HCT116 (cell line): Measurements from ENCODE around the gene SAMMSON. TPM values are rescaled to one million over a fixed set of nuclear protein-coding genes. Genes with fewer than 3 reads are reported as not detected.

Source experiments
- ATAC-seq: fragments of 200-7000 bp; cut with Tn5 transposase; 2 replicates; pipeline ENCODE4 v1.9.1; 2020; ENCODE audit warnings: mild to moderate bottlenecking, moderate library complexity
- BruUV-seq: library from RNA; stranded (reverse); fragments of 400-500 nt; replicated peaks from 2 replicates; lab custom pipeline; 2021; lab: Mats Ljungman, UMichigan
- CTCF ChIA-PET: fragments of 300-600 bp; sonication (Branson Sonifier 250); formaldehyde crosslinking; loops from one replicate; lab custom pipeline; 2021; ENCODE audit warnings: antibody characterized with exemption; lab: Charles Lee
- POLR2A ChIA-PET: fragments of 300-600, 350-600 bp; sonication (Branson Sonifier 250); formaldehyde crosslinking; loops from one replicate; lab custom pipeline; 2021; ENCODE audit warnings: antibody characterized with exemption; lab: Charles Lee
- RAD21 ChIA-PET, 2 experiments: fragments of 300-600 bp; sonication (Branson Sonifier 250); formaldehyde crosslinking; loops; one replicate each; lab custom pipeline; 2023; ENCODE audit warnings: low total read pairs in 2 of 2; ENCODE audit not compliant: uncharacterized antibody in 2 of 2, unreplicated experiment in 2 of 2, low non-redundant PET in 1 of 2; lab: Charles Lee
- DNase-seq: peaks from one replicate; pipeline ENCODE4 v3.0.0-alpha.2; 2010; ENCODE audit warnings: low read depth, low spot score
- H2AFZ ChIP-seq: fragments of 200-600 bp; shearing (Covaris generic), sonication (generic); 2 replicates; pipeline ENCODE4 v1.6.1; 2017; ENCODE audit warnings: low read depth, mixed run types, mixed read lengths, antibody characterized with exemption, low read length; ENCODE audit not compliant: poor library complexity, severe bottlenecking
- H3K27ac ChIP-seq: 2 replicates; pipeline ENCODE4 v1.5.1; 2012; ENCODE audit warnings: low read depth, low read length
- H3K27me3 ChIP-seq: fragments of 200-600 bp; sonication (generic); 2 replicates; pipeline ENCODE4 v1.6.1; 2016; ENCODE audit warnings: mixed run types, low read length, mixed read lengths; ENCODE audit not compliant: insufficient read depth
- H3K36me3 ChIP-seq, 2 experiments: fragments of 200-500 bp in 1 of 2; fragments of 200-600 bp in 1 of 2; sonication (Bioruptor generic) in 1 of 2; sonication (generic) in 1 of 2; 2 replicates each; pipeline versions ENCODE4 v1.5.1 to v1.6.1; 2014 to 2016; ENCODE audit warnings: low read length in 2 of 2, inconsistent platforms in 1 of 2, mixed read lengths in 1 of 2, mixed run types in 1 of 2; ENCODE audit not compliant: insufficient read depth in 2 of 2, control insufficient read depth in 1 of 2
- H3K4me1 ChIP-seq, 2 experiments: fragments of 200-600 bp in 1 of 2; sonication (generic) in 1 of 2; 2 replicates each; pipeline versions ENCODE4 v1.5.1 to v1.6.1; 2012 to 2017; ENCODE audit warnings: low read length in 2 of 2, inconsistent platforms in 1 of 2, mild to moderate bottlenecking in 1 of 2, mixed read lengths in 1 of 2, mixed run types in 1 of 2, moderate library complexity in 1 of 2; ENCODE audit not compliant: insufficient read depth in 2 of 2, control insufficient read depth in 1 of 2
- H3K4me2 ChIP-seq: fragments of 200-600 bp; sonication (generic); 2 replicates; pipeline ENCODE4 v1.6.1; 2017; ENCODE audit warnings: mixed run types, low read length, mixed read lengths
- H3K4me3 ChIP-seq, 2 experiments: fragments of 200-600 bp in 1 of 2; sonication (generic) in 1 of 2; replicated peaks in 1 of 2; 2 replicates each; pipeline ENCODE4 v1.5.1; 2011 to 2016; ENCODE audit warnings: low read length in 2 of 2, control low read depth in 1 of 2, low read depth in 1 of 2, mild to moderate bottlenecking in 1 of 2, mixed read lengths in 1 of 2, mixed run types in 1 of 2
- H3K79me2 ChIP-seq: fragments of 200-600 bp; sonication (generic); 2 replicates; pipeline ENCODE4 v1.6.1; 2017; ENCODE audit warnings: mild to moderate bottlenecking, mixed run types, low read length, moderate library complexity, mixed read lengths; ENCODE audit not compliant: insufficient read depth
- H3K9ac ChIP-seq: fragments of 200-600 bp; sonication (generic); 2 replicates; pipeline ENCODE4 v1.6.1; 2016; ENCODE audit warnings: low read length, mixed read lengths
- H3K9me2 ChIP-seq: fragments of 200-600 bp; sonication (generic), shearing (Covaris generic); 2 replicates; pipeline ENCODE4 v1.6.1; 2017; ENCODE audit warnings: mixed run types, mild to moderate bottlenecking, moderate library complexity; ENCODE audit not compliant: insufficient read depth
- H3K9me3 ChIP-seq, 2 experiments: fragments of 200-500 bp in 1 of 2; fragments of 200-600 bp in 1 of 2; sonication (Bioruptor generic) in 1 of 2; sonication (generic) in 1 of 2; 2 replicates each; pipeline ENCODE4 v1.6.1; 2014 to 2017; ENCODE audit warnings: low read length in 2 of 2, mixed read lengths in 2 of 2, inconsistent platforms in 1 of 2, low read depth in 1 of 2, mild to moderate bottlenecking in 1 of 2, mixed run types in 1 of 2, moderate library complexity in 1 of 2; ENCODE audit not compliant: control insufficient read depth in 1 of 2, insufficient read depth in 1 of 2
- H4K20me1 ChIP-seq: fragments of 200-600 bp; sonication (generic), shearing (Covaris generic); 2 replicates; pipeline ENCODE4 v1.6.1; 2017; ENCODE audit warnings: mixed run types, mild to moderate bottlenecking, moderate library complexity; ENCODE audit not compliant: insufficient read depth
- ATF3 ChIP-seq: IDR thresholded peaks from 2 replicates; pipeline ENCODE4 v1.6.1; 2012
- CTCF ChIP-seq, 3 experiments: fragments of 200-600 bp in 1 of 3; sonication (generic) in 1 of 3; IDR thresholded peaks in 2 of 3; conservative IDR thresholded peaks in 1 of 3; 2 replicates each; pipeline ENCODE4 v1.5.1; 2012 to 2017; ENCODE audit warnings: low read depth in 2 of 3, low read length in 2 of 3, antibody characterized with exemption in 1 of 3, borderline replicate concordance in 1 of 3, control low read depth in 1 of 3, mild to moderate bottlenecking in 1 of 3, mixed read lengths in 1 of 3, mixed run types in 1 of 3, moderate library complexity in 1 of 3; ENCODE audit not compliant: insufficient read depth in 1 of 3
- EZH2 ChIP-seq: fragments of 200-600 bp; sonication (generic); IDR thresholded peaks from 2 replicates; pipeline ENCODE4 v1.6.1; 2017; ENCODE audit warnings: antibody characterized with exemption, mixed run types
- POLR2A ChIP-seq: IDR thresholded peaks from 2 replicates; pipeline ENCODE4 v1.7.0; 2011; ENCODE audit warnings: borderline replicate concordance; ENCODE audit not compliant: insufficient read depth, insufficient read length; ENCODE audit errors: extremely low read depth
- RAD21 ChIP-seq: IDR thresholded peaks from 2 replicates; pipeline ENCODE4 v1.6.1; 2012; ENCODE audit warnings: low read depth, mild to moderate bottlenecking
- SIN3A ChIP-seq: IDR thresholded peaks from 2 replicates; pipeline ENCODE4 v1.6.1; 2012; ENCODE audit warnings: low read depth
- SRF ChIP-seq: IDR thresholded peaks from 2 replicates; pipeline ENCODE4 v1.6.1; 2012; ENCODE audit warnings: low read depth
- TCF7L2 ChIP-seq: IDR thresholded peaks from 2 replicates; pipeline ENCODE4 v1.7.0; 2011; ENCODE audit warnings: borderline replicate concordance, inconsistent platforms; ENCODE audit not compliant: insufficient read depth, insufficient read length; ENCODE audit errors: extremely low read depth
- ZFX ChIP-seq: fragments of 450-650 bp; IDR thresholded peaks from 2 replicates; pipeline ENCODE4 v1.6.1; 2017
- ZNF274 ChIP-seq: fragments of 200-500 bp; sonication (Bioruptor generic); IDR thresholded peaks from 2 replicates; pipeline ENCODE4 v1.6.1; 2014; ENCODE audit warnings: mild to moderate bottlenecking, low read depth, low read length, inconsistent platforms
- intact Hi-C: fragments of 100-400 bp; cut with micrococcal nuclease; formaldehyde crosslinking; loops from 2 replicates; pipeline ENCODE4 v1.10.0; 2022
- total RNA-seq: library from RNA; stranded (reverse); gene quantifications from one replicate; pipeline ENCODE4 v1.2.1, GENCODE V29; 2021; ENCODE audit not compliant: unreplicated experiment

The SAMMSON gene
- total RNA-seq, 1 experiment from 2014 or later = not detected

- Histone ChIP-seq H3K9me2 (no peaks in the 10 kb centered on the region), H3K4me1 (no peaks in the 10 kb centered on the region), H3K9me3 (no peaks in the 10 kb centered on the region), H4K20me1 (no peaks in the 10 kb centered on the region), H3K4me3 (no peak overlapping the region), H3K36me3 (no peaks in the 10 kb centered on the region), H3K9ac (no peak overlapping the region), H3K79me2 (no peaks in the 10 kb centered on the region), H2AFZ (no peak overlapping the region), H3K4me2 (no peak overlapping the region), H3K27me3 (no peaks in the 10 kb centered on the region; the same call in 1 of the 2 replicates), H3K27ac (no peak overlapping the region)
- ChIA-PET RAD21 (no interaction called here), CTCF (no interaction called here), POLR2A (no interaction called here)
- DNase-seq = no peak
- intact Hi-C loops = loop anchor here (10.0 kb wide), 1 partner anchor 1794 kb away; no protein-coding TSS in a partner anchor
- BruUV-seq = no TSS peak
- ATAC-seq = no peak
- no peak for TF ChIP-seq SIN3A
- no peak for TF ChIP-seq RAD21
- no peak for TF ChIP-seq ZNF274
- no peak for TF ChIP-seq CTCF (IDR thresholded peaks at IDR 0.05 in 2 of 3, conservative IDR thresholded peaks at IDR 0.05 in 1 of 3; ENCODE audit: borderline replicate concordance in 1 of 3, insufficient read depth in 1 of 3, low read depth in 2 of 3, low read length in 2 of 3)
- no peak for TF ChIP-seq POLR2A
These were observed 61.6 kb downstream of the SAMMSON start for GRCh38 chr3:70061096-70061495.

- Histone ChIP-seq H3K4me3 (no peak overlapping the region), H3K27ac (no peak overlapping the region), H3K9me2 (no peaks in the 10 kb centered on the region), H3K4me1 (no peaks in the 10 kb centered on the region), H2AFZ (no peak overlapping the region), H3K27me3 (no peaks in the 10 kb centered on the region; the same call in 1 of the 2 replicates), H3K9ac (no peak overlapping the region), H3K4me2 (no peak overlapping the region), H3K9me3 (0 out of 4 replicates have a peak, but pooled peaks cover 0 to 3% of the 10 kb centered on the region in 2 experiments), H3K36me3 (no peaks in the 10 kb centered on the region), H3K79me2 (no peaks in the 10 kb centered on the region), H4K20me1 (no peaks in the 10 kb centered on the region)
- POLR2A ChIA-PET = no interaction called here
- intact Hi-C loops = loop anchor here (2.0 to 10.0 kb wide), 3 partner anchors 1523 to 1791 kb away; no protein-coding TSS in a partner anchor
- RAD21 ChIA-PET = no interaction called here
- no peak for ATAC-seq
- TF ChIP-seq SRF (no peak), ZFX (no peak), EZH2 (no peak), TCF7L2 (no peak), RAD21 (peak; percentile 49; the same call in 1 of the 2 replicates), CTCF (IDR thresholded peaks at IDR 0.05 in 2 of 3, conservative IDR thresholded peaks at IDR 0.05 in 1 of 3; ENCODE audit: borderline replicate concordance in 1 of 3, insufficient read depth in 1 of 3, low read depth in 2 of 3, low read length in 2 of 3) (peak; percentile 11 to 64 (median 34); a peak in 4 of 6 replicates), ATF3 (no peak)
- CTCF ChIA-PET = no interaction called here
- no TSS peak for BruUV-seq
- DNase-seq = peak; percentile 4
These were observed 64.8 kb downstream of the SAMMSON start for GRCh38 chr3:70064194-70064779.
